IMR-90 (cell line): Measurements from ENCODE around the gene BEAN1. TPM values are rescaled to one million over a fixed set of nuclear protein-coding genes. Genes with fewer than 3 reads are reported as not detected.

Source experiments
- ATAC-seq: fragments of 200-7000 bp; cut with Tn5 transposase; 2 replicates; pipeline ENCODE4 v1.9.1; 2020; ENCODE audit warnings: low read depth, mild to moderate bottlenecking, moderate library complexity
- BruUV-seq: library from RNA; stranded (reverse); fragments of 400-500 nt; replicated peaks from 2 replicates; lab custom pipeline; 2021; lab: Mats Ljungman, UMichigan
- CTCF ChIA-PET: fragments of 300-600 bp; formaldehyde crosslinking; extraction: SDS; loops from one replicate; lab custom pipeline; 2021; ENCODE audit warnings: antibody characterized with exemption; lab: Yijun Ruan, JAX
- POLR2A ChIA-PET: fragments of 300-600 bp; sonication (Branson Sonifier 250); formaldehyde crosslinking; loops from one replicate; lab custom pipeline; 2022; ENCODE audit warnings: antibody characterized with exemption; ENCODE audit not compliant: unreplicated experiment; lab: Charles Lee
- DNase-seq: peaks from one replicate; pipeline ENCODE4 v3.0.0; 2013
- H2AFZ ChIP-seq: replicated peaks from 2 replicates; pipeline ENCODE3; 2013; ENCODE audit warnings: low read length, mild to moderate bottlenecking; ENCODE audit not compliant: poor library complexity
- H2AK5ac ChIP-seq: 2 replicates; pipeline ENCODE4 v1.6.1; 2013; ENCODE audit warnings: low read depth, low read length, inconsistent platforms
- H2AK9ac ChIP-seq: replicated peaks from 2 replicates; pipeline ENCODE3; 2013; ENCODE audit warnings: mild to moderate bottlenecking, low read depth, low read length, moderate library complexity; ENCODE audit not compliant: poor library complexity
- H2BK120ac ChIP-seq: 2 replicates; pipeline ENCODE4 v1.6.1; 2013; ENCODE audit warnings: low read depth, low read length, inconsistent platforms
- H2BK15ac ChIP-seq: 3 replicates; pipeline ENCODE4 v1.6.1; 2013; ENCODE audit warnings: low read depth, low read length, inconsistent platforms
- H2BK20ac ChIP-seq: 2 replicates; pipeline ENCODE4 v1.6.1; 2013; ENCODE audit warnings: low read depth, mild to moderate bottlenecking, inconsistent platforms, low read length, moderate library complexity
- H2BK5ac ChIP-seq: 2 replicates; pipeline ENCODE4 v1.6.1; 2013; ENCODE audit warnings: mild to moderate bottlenecking, low read depth, low read length, inconsistent platforms; ENCODE audit not compliant: poor library complexity, severe bottlenecking
- H3K14ac ChIP-seq: replicated peaks from 2 replicates; pipeline ENCODE4 v1.6.1; 2013; ENCODE audit warnings: low read depth, low read length, inconsistent platforms
- H3K18ac ChIP-seq: 2 replicates; pipeline ENCODE4 v1.6.1; 2013; ENCODE audit warnings: low read depth, low read length, control low read depth
- H3K23ac ChIP-seq: 2 replicates; pipeline ENCODE4 v1.6.1; 2013; ENCODE audit warnings: low read depth, low read length, inconsistent platforms
- H3K27ac ChIP-seq: 2 replicates; pipeline ENCODE4 v1.5.1; 2013; ENCODE audit warnings: mild to moderate bottlenecking, control low read depth, low read length; ENCODE audit not compliant: insufficient read depth
- H3K27me3 ChIP-seq: 2 replicates; pipeline ENCODE4 v1.6.1; 2013; ENCODE audit warnings: low read length; ENCODE audit not compliant: control insufficient read depth, insufficient read depth
- H3K36me3 ChIP-seq: 2 replicates; pipeline ENCODE4 v1.6.1; 2013; ENCODE audit warnings: low read length, mixed read lengths; ENCODE audit not compliant: control insufficient read depth, insufficient read depth
- H3K4ac ChIP-seq: 2 replicates; pipeline ENCODE4 v1.6.1; 2013; ENCODE audit warnings: low read depth, low read length, inconsistent platforms
- H3K4me1 ChIP-seq: 2 replicates; pipeline ENCODE4 v1.6.1; 2013; ENCODE audit warnings: low read length, mixed read lengths; ENCODE audit not compliant: control insufficient read depth, insufficient read depth
- H3K4me2 ChIP-seq: 2 replicates; pipeline ENCODE4 v1.6.1; 2013; ENCODE audit warnings: low read depth, mild to moderate bottlenecking, control low read depth, low read length, moderate library complexity
- H3K4me3 ChIP-seq: 2 replicates; pipeline ENCODE4 v1.5.1; 2013; ENCODE audit warnings: low read depth, mild to moderate bottlenecking, control low read depth, low read length, moderate library complexity; ENCODE audit not compliant: insufficient read depth
- H3K56ac ChIP-seq: 2 replicates; pipeline ENCODE4 v1.6.1; 2013; ENCODE audit warnings: low read length, inconsistent platforms; ENCODE audit not compliant: insufficient read depth; ENCODE audit errors: extremely low read depth
- H3K79me1 ChIP-seq, 2 experiments: 2 replicates each; pipeline ENCODE4 v1.6.1; 2013; ENCODE audit warnings: low read length in 2 of 2, inconsistent platforms in 1 of 2, low read depth in 1 of 2
- H3K9ac ChIP-seq: 2 replicates; pipeline ENCODE4 v1.6.1; 2013; ENCODE audit warnings: low read depth, low read length, control low read depth
- H3K9me1 ChIP-seq: 2 replicates; pipeline ENCODE4 v1.6.1; 2013; ENCODE audit warnings: low read length, inconsistent platforms; ENCODE audit not compliant: insufficient read depth
- H3K9me3 ChIP-seq: 2 replicates; pipeline ENCODE4 v1.6.1; 2013; ENCODE audit warnings: low read length; ENCODE audit not compliant: control insufficient read depth, insufficient read depth
- H4K20me1 ChIP-seq: 2 replicates; pipeline ENCODE4 v1.6.1; 2013; ENCODE audit warnings: low read length, inconsistent platforms; ENCODE audit not compliant: insufficient read depth
- H4K5ac ChIP-seq: 2 replicates; pipeline ENCODE4 v1.6.1; 2013; ENCODE audit warnings: mild to moderate bottlenecking, low read depth, low read length, control low read depth
- H4K8ac ChIP-seq, 2 experiments: 2 replicates each; pipeline ENCODE4 v1.6.1; 2013; ENCODE audit warnings: low read depth in 2 of 2, low read length in 2 of 2, control low read depth in 1 of 2, inconsistent platforms in 1 of 2
- H4K91ac ChIP-seq: 2 replicates; pipeline ENCODE4 v1.6.1; 2013; ENCODE audit warnings: low read depth, low read length, inconsistent platforms; ENCODE audit not compliant: insufficient read depth
- BHLHE40 ChIP-seq: fragments of 150-350 bp; IDR thresholded peaks from 2 replicates; pipeline ENCODE4 v1.6.1; 2016; ENCODE audit warnings: mild to moderate bottlenecking, low read depth, low read length
- CEBPB ChIP-seq: IDR thresholded peaks from 2 replicates; pipeline ENCODE4 v1.6.1; 2012; ENCODE audit warnings: low read depth, low read length, improper control_type of control experiment
- MAZ ChIP-seq: IDR thresholded peaks from 2 replicates; pipeline ENCODE4 v1.6.1; 2012; ENCODE audit warnings: low read depth, mild to moderate bottlenecking, low read length, improper control_type of control experiment, moderate library complexity, borderline replicate concordance
- MXI1 ChIP-seq: IDR thresholded peaks from 2 replicates; pipeline ENCODE4 v1.6.1; 2012; ENCODE audit warnings: low read depth, mild to moderate bottlenecking, low read length, moderate library complexity, borderline replicate concordance
- WGBS, 2 experiments: methylation state at CpG; one replicate each; pipeline versions ENCODE4 v1.1.5 to v1.1.7; 2013; ENCODE audit warnings: missing lambda C conversion rate in 2 of 2; ENCODE audit not compliant: insufficient read length in 1 of 2; ENCODE audit errors: extremely low coverage in 2 of 2; 5-methylcytosine and 5-hydroxymethylcytosine counted together
- dilution Hi-C: fragments of 300-500 bp; cut with HindIII; formaldehyde crosslinking; loops from one replicate; pipeline ENCODE4 v1.14.3; 2018; ENCODE audit warnings: low sequenced_read_pairs; ENCODE audit not compliant: unreplicated experiment
- in situ Hi-C: fragments of 300-500 bp; cut with MboI; formaldehyde crosslinking; loops from 3 replicates; pipeline ENCODE4 v1.14.3; 2019; ENCODE audit warnings: low sequenced_read_pairs, inconsistent platforms, mixed read lengths
- intact Hi-C: fragments of 100-400 bp; cut with micrococcal nuclease; formaldehyde crosslinking; loops from 2 replicates; pipeline ENCODE4 v1.10.0; 2022
- polyA plus RNA-seq, 3 experiments: library from polyadenylated mRNA; depleted of rRNA; stranded (reverse); fragments of >200 nt; gene quantifications; 2 replicates each; pipeline ENCODE4 v1.2.3, GENCODE V29; 2012; ENCODE audit warnings: low replicate concordance in 1 of 3
- total RNA-seq: library from RNA; depleted of rRNA; stranded (reverse); fragments of >200 nt; gene quantifications from 2 replicates; pipeline ENCODE4 v1.2.3, GENCODE V29; 2012
- TF ChIP-seq, protein P1 (sequence below): fragments of 150-350 bp; IDR thresholded peaks from 2 replicates; pipeline ENCODE4 v1.6.1; 2016; ENCODE audit warnings: low read depth, mild to moderate bottlenecking, low read length, moderate library complexity, borderline replicate concordance

BEAN1 gene
- total and polyA plus RNA-seq, 2 of the 4 experiments (the other 2 are of a cell fraction) = not detected

DNA sequence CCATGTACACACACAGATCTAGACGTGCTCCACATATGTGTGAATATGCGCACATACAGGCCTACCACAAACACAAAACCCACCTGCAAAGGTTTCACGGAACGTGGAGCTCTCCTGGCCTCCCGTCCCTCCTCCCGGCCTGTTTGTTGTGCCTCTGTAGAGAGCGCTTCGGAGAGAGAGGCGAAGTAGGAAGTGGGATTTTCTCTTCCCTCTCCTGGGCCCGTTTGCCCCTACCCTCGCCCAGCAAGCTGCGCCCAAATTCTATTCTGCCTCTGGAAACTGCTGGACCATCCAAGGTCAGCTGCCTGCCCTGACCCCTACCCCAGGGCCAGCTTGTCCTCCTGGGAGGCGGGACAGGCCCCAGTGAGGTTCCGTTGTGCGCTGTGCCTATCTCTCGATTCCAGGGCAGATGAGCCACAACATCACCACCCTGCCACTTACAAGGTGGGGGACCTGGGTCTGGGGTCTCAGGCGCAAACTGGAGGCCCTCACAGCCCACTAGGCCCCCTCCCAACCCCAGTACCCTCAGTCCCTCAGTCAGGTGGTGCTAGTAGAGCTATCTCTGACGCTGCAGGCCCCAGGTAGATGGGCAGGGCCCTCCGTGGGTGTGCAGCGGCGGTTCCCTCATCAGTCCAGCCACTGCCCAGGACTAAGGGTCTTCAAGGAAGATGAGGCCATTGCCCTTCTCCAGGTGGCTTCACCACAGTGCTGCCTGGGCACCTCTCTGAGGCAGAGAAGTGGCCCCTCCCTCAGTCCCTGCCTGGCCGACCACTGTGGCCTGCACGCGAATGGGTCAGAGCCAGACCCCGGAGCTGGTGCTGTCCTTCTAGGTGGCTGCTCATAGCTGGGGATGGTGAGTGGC, 54.2 kb downstream of the BEAN1 start (continued):
- no peak for TF ChIP-seq MXI1

DNA sequence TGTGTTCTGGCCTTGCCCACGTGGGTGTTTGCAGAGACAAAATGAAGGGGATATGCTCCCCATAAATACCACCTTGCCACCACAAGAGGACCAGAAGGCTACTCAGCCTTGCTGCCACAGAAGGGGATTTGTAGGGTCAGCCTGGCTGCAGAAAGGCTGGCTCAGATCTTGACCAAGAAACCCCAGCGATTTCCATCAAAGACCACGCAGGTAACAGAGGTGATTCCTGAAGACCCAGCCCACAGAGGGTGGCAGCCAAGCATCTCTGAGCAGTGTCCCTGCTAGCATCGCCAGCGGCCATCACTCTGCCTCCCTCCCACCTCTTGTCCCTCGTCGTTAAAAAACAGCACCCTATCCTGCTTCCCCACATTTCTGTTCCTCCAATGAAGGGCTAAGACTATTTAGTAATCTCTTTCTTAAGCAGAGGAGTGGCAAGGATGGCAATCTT, 54.9 kb downstream of the BEAN1 start:
- H3K9me3 ChIP-seq = no peaks in the 10 kb centered on the region
- no peak overlapping the region for H4K91ac ChIP-seq
- TF ChIP-seq BHLHE40 (no peak), MAZ (no peak), CEBPB (no peak), MXI1 (no peak)
- TF ChIP-seq, protein P1, sequence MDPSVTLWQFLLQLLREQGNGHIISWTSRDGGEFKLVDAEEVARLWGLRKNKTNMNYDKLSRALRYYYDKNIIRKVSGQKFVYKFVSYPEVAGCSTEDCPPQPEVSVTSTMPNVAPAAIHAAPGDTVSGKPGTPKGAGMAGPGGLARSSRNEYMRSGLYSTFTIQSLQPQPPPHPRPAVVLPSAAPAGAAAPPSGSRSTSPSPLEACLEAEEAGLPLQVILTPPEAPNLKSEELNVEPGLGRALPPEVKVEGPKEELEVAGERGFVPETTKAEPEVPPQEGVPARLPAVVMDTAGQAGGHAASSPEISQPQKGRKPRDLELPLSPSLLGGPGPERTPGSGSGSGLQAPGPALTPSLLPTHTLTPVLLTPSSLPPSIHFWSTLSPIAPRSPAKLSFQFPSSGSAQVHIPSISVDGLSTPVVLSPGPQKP = no peak
- DNase-seq (no peak), ATAC-seq (no peak)
- intact Hi-C loops (loop anchor here (2.0 to 5.0 kb wide), 2 partner anchors 123 to 205 kb away; partner anchors contain the start of gene CMTM3), dilution Hi-C loops (no loop called here), in situ Hi-C loops (no loop called here)
- POLR2A ChIA-PET = no interaction called here
- no peak overlapping the region for H3K4ac ChIP-seq
- H4K5ac ChIP-seq = no peak overlapping the region
- peaks cover 6% of the 10 kb centered on the region; the same call in 1 of the 2 replicates for H3K4me1 ChIP-seq
- no peak overlapping the region for H3K27ac ChIP-seq
- H3K79me1 ChIP-seq = no peaks in the 10 kb centered on the region
- H2BK120ac ChIP-seq = no peak overlapping the region
- no peak overlapping the region for H4K8ac ChIP-seq
- H3K9ac ChIP-seq = no peak overlapping the region
- H3K18ac ChIP-seq = no peak overlapping the region
- no CpG with 5 or more reads among the region's 7 CpGs for WGBS, 2 experiments
- H2AFZ ChIP-seq = peak overlapping the region; percentile 5
- H2BK20ac ChIP-seq = no peak overlapping the region
- H2BK5ac ChIP-seq = no peak overlapping the region
- no TSS peak for BruUV-seq
- CTCF ChIA-PET = interaction anchor here (1.6 kb wide), 1 partner anchor 75 kb away, joined by 5 read pairs; no protein-coding TSS in a partner anchor
- H3K36me3 ChIP-seq = no peaks in the 10 kb centered on the region
- 0 out of 2 replicates have a peak, but pooled peaks cover 3% of the 10 kb centered on the region for H3K9me1 ChIP-seq
- no peaks in the 10 kb centered on the region for H4K20me1 ChIP-seq
- peaks cover 3% of the 10 kb centered on the region; the same call in 1 of the 2 replicates for H3K27me3 ChIP-seq
- H3K4me3 ChIP-seq = no peak overlapping the region
- no peak overlapping the region for H3K56ac ChIP-seq
- H2AK5ac ChIP-seq = no peak overlapping the region
- H3K23ac ChIP-seq = no peak overlapping the region
- H2BK15ac ChIP-seq = no peak overlapping the region
- no peak overlapping the region for H2AK9ac ChIP-seq
- no peak overlapping the region for H3K4me2 ChIP-seq
- no peak overlapping the region for H3K14ac ChIP-seq
